Measurements from ENCODE around the gene DOK7.

DNA sequence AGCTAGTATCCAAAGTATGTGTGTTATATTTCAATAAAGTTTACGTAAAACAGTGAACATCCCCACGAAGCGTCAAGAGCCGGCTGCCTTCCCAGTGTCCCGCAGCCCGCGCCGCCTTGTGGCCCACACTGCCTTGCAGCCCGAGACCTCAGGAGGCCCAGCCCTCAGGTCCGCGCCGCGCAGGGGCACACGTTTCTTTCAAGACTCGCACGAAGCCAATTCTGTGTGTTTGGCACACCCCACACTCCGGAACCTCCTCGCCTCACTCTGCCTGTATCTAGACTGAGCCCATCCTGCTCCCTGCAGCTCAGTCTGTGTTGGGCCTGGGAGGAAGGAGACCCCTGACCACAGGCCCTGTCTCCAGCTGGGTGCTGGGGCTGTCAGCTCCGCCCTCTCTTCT lies 63.4 kb downstream of the DOK7 start:
- no peak for TF ChIP-seq TAF1 (IDR thresholded peaks at IDR 0.05; ENCODE audit: borderline replicate concordance, insufficient read depth, low read length)
- TF ChIP-seq POLR2AphosphoS5 (IDR thresholded peaks at IDR 0.05; ENCODE audit: low read depth, low read length), result no peak
- no peak for TF ChIP-seq REST (IDR thresholded peaks at IDR 0.05; ENCODE audit: insufficient read depth in 1 of 2, low read depth in 2 of 2, low read length in 2 of 2)
- TF ChIP-seq SIN3A (IDR thresholded peaks at IDR 0.05; ENCODE audit: borderline replicate concordance, insufficient read depth, low read length), result no peak
- TF ChIP-seq FOXP2 (optimal IDR thresholded peaks at IDR 0.05; ENCODE audit: borderline replicate concordance, extremely low read depth, extremely low read length, insufficient read depth), result no peak
